Measurements from ENCODE around the gene FAM204A.

FAM204A gene

DNA sequence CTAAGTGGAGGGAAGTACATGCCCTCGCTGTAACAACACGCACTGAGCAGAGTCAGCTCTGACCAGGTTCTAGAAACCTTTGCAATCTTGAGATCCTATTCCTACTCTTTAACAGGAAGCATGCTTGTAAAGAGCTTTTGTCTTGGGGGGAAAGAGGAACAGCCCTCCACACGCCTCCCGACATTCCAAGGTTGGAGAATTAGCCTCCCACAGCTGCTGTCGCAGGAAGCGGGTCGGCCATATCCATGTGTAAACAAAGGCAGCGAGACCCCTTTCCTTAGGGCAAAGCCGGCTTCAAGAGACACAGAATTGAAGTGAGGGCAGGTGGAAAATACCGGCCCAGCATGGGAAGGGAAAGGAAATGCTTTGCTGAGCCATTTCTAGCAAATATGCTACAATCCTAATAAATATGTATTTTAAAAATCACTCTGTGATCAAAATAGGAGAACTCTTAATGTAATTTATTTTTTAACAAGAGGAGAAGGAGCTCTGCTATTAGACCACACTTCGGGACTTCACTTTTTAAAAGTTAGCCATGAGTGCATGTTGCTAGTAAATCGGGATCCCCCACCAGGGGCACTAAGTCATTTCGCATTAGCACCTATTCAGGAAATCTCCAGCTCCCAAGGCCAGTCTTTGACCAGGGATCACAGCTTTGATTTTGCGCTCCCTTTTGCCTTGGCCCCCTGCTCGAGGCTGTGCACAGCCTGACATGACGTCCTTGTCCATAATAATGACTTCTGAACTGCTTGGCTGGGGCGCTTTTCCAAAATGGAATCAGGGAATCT lies 55.9 kb downstream of the FAM204A start:
- TF ChIP-seq TAF1 (IDR thresholded peaks at IDR 0.05; ENCODE audit: borderline replicate concordance, insufficient read depth, low read length) (no peak), SIN3A (IDR thresholded peaks at IDR 0.05; ENCODE audit: borderline replicate concordance, insufficient read depth, low read length) (no peak), FOXP2 (optimal IDR thresholded peaks at IDR 0.05; ENCODE audit: borderline replicate concordance, extremely low read depth, extremely low read length, insufficient read depth) (no peak), POLR2AphosphoS5 (IDR thresholded peaks at IDR 0.05; ENCODE audit: low read depth, low read length) (no peak)
- TF ChIP-seq, protein P1, sequence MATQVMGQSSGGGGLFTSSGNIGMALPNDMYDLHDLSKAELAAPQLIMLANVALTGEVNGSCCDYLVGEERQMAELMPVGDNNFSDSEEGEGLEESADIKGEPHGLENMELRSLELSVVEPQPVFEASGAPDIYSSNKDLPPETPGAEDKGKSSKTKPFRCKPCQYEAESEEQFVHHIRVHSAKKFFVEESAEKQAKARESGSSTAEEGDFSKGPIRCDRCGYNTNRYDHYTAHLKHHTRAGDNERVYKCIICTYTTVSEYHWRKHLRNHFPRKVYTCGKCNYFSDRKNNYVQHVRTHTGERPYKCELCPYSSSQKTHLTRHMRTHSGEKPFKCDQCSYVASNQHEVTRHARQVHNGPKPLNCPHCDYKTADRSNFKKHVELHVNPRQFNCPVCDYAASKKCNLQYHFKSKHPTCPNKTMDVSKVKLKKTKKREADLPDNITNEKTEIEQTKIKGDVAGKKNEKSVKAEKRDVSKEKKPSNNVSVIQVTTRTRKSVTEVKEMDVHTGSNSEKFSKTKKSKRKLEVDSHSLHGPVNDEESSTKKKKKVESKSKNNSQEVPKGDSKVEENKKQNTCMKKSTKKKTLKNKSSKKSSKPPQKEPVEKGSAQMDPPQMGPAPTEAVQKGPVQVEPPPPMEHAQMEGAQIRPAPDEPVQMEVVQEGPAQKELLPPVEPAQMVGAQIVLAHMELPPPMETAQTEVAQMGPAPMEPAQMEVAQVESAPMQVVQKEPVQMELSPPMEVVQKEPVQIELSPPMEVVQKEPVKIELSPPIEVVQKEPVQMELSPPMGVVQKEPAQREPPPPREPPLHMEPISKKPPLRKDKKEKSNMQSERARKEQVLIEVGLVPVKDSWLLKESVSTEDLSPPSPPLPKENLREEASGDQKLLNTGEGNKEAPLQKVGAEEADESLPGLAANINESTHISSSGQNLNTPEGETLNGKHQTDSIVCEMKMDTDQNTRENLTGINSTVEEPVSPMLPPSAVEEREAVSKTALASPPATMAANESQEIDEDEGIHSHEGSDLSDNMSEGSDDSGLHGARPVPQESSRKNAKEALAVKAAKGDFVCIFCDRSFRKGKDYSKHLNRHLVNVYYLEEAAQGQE (IDR thresholded peaks at IDR 0.05; ENCODE audit: insufficient read depth in 1 of 2, low read depth in 2 of 2, low read length in 2 of 2), result no peak

DNA sequence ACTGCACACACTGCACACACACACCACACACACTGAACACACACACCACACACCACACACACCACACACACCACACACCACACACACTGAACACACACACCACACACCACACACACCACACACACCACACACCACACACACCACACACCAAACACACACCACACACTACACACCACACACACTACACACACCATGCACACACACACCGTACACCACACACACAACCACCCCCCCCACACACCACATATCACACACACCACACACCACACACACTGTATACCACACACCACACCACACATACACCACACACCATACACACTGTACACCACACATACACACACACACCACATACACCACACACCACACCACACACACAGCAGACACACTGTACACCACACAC lies 59.5 kb downstream of the FAM204A start:
- TF ChIP-seq FOXP2 (optimal IDR thresholded peaks at IDR 0.05; ENCODE audit: borderline replicate concordance, extremely low read depth, extremely low read length, insufficient read depth) (no peak), TAF1 (IDR thresholded peaks at IDR 0.05; ENCODE audit: borderline replicate concordance, insufficient read depth, low read length) (no peak), POLR2AphosphoS5 (IDR thresholded peaks at IDR 0.05; ENCODE audit: low read depth, low read length) (no peak), SIN3A (IDR thresholded peaks at IDR 0.05; ENCODE audit: borderline replicate concordance, insufficient read depth, low read length) (no peak)
- TF ChIP-seq, protein P1 (IDR thresholded peaks at IDR 0.05; ENCODE audit: insufficient read depth in 1 of 2, low read depth in 2 of 2, low read length in 2 of 2), result no peak

DNA sequence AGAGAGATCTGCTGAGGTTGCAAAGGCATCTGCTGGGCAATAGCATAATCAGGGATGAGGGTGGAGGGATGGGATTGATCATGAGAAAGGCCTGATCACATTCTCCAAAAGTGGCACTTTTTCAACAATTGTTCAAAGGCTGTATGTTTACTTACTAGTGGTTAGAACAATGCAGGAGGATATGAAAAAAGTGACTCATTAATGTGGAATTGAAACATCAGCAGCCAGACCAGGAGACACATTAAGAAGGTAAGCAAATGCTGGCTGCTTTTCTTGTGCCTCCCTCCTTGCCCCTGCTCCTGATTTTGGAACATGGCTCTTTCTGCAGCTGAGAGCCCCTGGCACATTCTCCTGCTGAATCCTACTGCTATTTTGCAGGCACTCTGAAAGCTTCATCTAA lies 63.5 kb downstream of the FAM204A start:
- TF ChIP-seq TAF1 (IDR thresholded peaks at IDR 0.05; ENCODE audit: borderline replicate concordance, insufficient read depth, low read length) (no peak), FOXP2 (optimal IDR thresholded peaks at IDR 0.05; ENCODE audit: borderline replicate concordance, extremely low read depth, extremely low read length, insufficient read depth) (no peak), POLR2AphosphoS5 (IDR thresholded peaks at IDR 0.05; ENCODE audit: low read depth, low read length) (no peak), SIN3A (IDR thresholded peaks at IDR 0.05; ENCODE audit: borderline replicate concordance, insufficient read depth, low read length) (no peak)
- TF ChIP-seq, protein P1 (IDR thresholded peaks at IDR 0.05; ENCODE audit: insufficient read depth in 1 of 2, low read depth in 2 of 2, low read length in 2 of 2), result no peak

DNA sequence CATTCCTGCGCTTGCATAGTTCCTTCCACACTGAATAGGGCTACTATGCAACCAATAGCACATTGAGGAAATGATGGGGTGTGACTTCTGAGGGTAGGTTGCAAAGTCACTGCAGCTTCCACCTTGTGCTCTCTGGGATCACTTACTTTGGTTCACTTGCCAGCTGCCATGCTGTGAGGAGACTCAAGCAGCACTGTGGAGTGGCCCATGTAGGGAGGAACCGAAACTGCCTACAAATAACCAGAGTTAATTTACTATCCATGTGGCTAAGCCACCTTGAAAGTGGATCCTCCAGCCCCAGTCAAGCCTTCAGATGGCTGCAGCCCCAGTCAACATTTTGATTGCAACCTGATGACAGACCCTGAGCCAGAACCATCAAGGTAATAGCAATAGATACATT lies 64.3 kb downstream of the FAM204A start:
- TF ChIP-seq POLR2AphosphoS5 (IDR thresholded peaks at IDR 0.05; ENCODE audit: low read depth, low read length) (no peak), TAF1 (IDR thresholded peaks at IDR 0.05; ENCODE audit: borderline replicate concordance, insufficient read depth, low read length) (no peak), SIN3A (IDR thresholded peaks at IDR 0.05; ENCODE audit: borderline replicate concordance, insufficient read depth, low read length) (no peak), FOXP2 (optimal IDR thresholded peaks at IDR 0.05; ENCODE audit: borderline replicate concordance, extremely low read depth, extremely low read length, insufficient read depth) (no peak)
- TF ChIP-seq, protein P1 (IDR thresholded peaks at IDR 0.05; ENCODE audit: insufficient read depth in 1 of 2, low read depth in 2 of 2, low read length in 2 of 2), result no peak

Measured in PFSK-1 (cell line).